Bronchial epithelial cell (primary cell): ENCODE results near the gene MYMK. TPM values are rescaled to one million over a fixed set of nuclear protein-coding genes. Genes with fewer than 3 reads are reported as not detected.

Experiments
- DNase-seq: peaks from one replicate; pipeline ENCODE4 v3.0.0-alpha.2; 2010; ENCODE audit warnings: low read depth
- FAIRE-seq: peaks from 2 replicates; lab custom pipeline; 2011; peaks lifted over from hg19 to GRCh38; lab: Jason Lieb, UNC
- H3K27me3 ChIP-seq: 2 replicates; pipeline ENCODE4 v1.5.1; 2011; ENCODE audit warnings: low read length; ENCODE audit not compliant: control insufficient read depth, insufficient read depth
- H3K36me3 ChIP-seq: 2 replicates; pipeline ENCODE4 v1.5.1; 2011; ENCODE audit warnings: low read length; ENCODE audit not compliant: control insufficient read depth, insufficient read depth
- H3K4me3 ChIP-seq: 2 replicates; pipeline ENCODE4 v1.5.1; 2011; ENCODE audit warnings: mild to moderate bottlenecking, low read depth, low read length, control low read depth
- total RNA-seq: library from RNA; depleted of rRNA; stranded (reverse); fragments of >200 nt; gene quantifications from 2 replicates; pipeline ENCODE4 v1.2.1, GENCODE V29; 2014
- TF ChIP-seq, protein P1 (sequence below): IDR thresholded peaks from 2 replicates; pipeline ENCODE4 v1.5.1; 2011; ENCODE audit warnings: mild to moderate bottlenecking, moderate library complexity, low read length, control low read depth, inconsistent platforms; ENCODE audit not compliant: insufficient read depth, severe bottlenecking

Gene MYMK
- total RNA-seq, 1 donor from 2014 or later, result not detected

DNA sequence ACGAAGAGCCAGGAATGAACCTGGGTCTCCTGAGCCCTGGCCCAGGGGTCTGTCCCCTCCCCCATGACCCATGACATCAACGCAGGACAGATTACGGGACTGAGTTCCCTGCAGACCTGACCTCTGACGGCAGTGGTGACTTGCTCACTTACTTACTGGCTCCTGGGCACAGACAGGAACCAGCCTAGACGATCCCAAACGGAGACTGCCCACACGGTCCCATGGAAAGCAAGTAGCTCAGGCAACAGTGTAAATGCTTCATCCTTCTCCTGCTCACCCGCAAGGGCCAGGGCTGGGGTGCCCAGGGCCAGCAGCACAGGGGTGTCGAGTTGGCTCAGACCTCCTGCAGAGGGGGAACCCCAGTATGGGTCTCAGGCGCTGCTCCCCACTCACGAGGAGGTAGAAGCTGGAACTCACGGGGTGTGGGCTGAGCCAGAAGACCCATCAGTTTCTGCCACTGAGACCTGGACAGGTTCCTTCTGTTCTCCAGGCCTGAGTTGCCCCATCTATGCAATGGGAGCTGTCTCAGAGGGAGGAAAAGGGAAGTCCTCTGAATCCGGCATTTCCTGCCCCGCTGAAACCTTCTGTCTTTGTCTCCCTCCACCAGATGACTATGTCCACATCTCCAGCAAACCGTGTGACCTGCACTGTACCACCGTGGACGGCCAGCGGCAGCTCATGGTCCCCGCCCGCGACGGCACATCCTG is 15.4 kb upstream of the MYMK start:
- peaks cover 12% of the 10 kb centered on the region for H3K27me3 ChIP-seq
- TF ChIP-seq, protein P1, sequence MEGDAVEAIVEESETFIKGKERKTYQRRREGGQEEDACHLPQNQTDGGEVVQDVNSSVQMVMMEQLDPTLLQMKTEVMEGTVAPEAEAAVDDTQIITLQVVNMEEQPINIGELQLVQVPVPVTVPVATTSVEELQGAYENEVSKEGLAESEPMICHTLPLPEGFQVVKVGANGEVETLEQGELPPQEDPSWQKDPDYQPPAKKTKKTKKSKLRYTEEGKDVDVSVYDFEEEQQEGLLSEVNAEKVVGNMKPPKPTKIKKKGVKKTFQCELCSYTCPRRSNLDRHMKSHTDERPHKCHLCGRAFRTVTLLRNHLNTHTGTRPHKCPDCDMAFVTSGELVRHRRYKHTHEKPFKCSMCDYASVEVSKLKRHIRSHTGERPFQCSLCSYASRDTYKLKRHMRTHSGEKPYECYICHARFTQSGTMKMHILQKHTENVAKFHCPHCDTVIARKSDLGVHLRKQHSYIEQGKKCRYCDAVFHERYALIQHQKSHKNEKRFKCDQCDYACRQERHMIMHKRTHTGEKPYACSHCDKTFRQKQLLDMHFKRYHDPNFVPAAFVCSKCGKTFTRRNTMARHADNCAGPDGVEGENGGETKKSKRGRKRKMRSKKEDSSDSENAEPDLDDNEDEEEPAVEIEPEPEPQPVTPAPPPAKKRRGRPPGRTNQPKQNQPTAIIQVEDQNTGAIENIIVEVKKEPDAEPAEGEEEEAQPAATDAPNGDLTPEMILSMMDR, result no peak
- H3K4me3 ChIP-seq, result no peak overlapping the region
- DNase-seq (no peak), FAIRE-seq (no peak)
- H3K36me3 ChIP-seq, result no peaks in the 10 kb centered on the region

DNA sequence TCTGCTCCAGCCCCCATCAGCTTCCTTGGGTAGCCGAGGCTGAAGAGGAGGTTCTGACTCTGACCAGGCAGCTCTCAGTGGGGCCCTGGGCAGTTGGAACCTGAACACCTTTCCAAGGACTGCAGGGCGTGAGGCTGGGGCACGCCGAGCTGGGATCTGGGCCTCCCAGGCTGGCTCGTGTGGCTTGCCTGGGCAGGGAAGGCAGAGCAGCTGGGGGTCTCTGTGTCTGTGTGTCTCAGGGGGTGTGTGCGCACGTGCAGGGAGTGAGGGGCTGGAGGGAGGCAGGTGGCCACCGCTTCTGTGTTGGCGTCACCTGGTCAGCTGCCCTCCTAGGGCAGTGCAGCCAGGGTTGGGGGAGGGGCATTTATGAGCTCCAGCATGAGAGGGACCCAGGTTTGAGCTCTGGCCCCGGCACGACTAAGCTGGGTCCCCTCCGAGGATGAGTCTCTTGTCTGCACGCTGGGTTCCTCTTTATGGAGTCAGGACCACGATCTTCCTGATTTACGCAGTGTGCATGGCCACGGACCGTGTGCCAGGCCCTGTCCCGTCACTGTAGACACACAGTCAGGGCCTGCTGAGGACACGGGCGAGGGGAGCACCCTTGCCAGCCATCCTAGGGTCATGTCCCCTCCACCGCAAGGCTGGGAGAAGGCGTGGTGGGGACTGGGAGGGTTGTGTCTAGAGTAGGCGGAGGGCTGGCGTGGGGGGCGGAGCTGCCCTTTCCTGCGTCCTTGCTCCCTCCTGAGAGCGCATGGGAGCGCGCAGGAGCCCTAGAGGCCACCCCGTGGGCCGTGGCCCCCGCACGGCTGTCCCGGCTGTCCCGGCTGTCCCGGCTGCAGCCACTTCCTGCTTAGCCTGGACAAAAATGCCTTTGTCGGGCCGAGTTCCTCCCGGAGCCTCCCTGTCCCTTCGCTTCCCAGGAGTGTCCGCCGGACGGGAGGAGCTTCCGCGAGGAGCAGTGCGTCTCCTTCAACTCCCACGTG is 14.4 kb upstream of the MYMK start:
- H3K36me3 ChIP-seq, result no peaks in the 10 kb centered on the region
- H3K27me3 ChIP-seq, result peaks cover 18% of the 10 kb centered on the region
- TF ChIP-seq, protein P1, result no peak
- DNase-seq (no peak), FAIRE-seq (no peak)
- no peak overlapping the region for H3K4me3 ChIP-seq

DNA sequence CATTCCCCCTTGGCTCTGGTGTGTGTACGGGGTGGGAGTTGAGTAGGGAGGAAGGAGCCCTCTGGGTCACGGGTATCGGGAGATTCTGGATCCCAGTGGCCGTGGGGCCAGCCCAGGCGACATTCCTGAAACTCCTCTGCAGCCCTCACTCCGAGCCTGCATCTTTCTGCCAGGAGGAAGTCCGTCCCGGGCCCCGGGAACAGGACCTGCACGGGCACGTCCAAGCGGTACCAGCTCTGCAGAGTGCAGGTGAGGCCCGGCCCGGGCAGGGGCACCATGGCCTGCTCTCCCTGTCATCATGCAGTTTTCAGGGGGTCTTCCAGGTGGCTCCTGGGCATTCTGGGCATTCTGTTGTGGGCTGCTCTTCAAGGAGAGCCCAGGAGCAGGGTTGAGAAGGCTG is 13.4 kb upstream of the MYMK start:
- TF ChIP-seq, protein P1, result no peak
- no peak for FAIRE-seq
- Histone ChIP-seq H3K27me3 (peaks cover 23% of the 10 kb centered on the region), H3K36me3 (no peaks in the 10 kb centered on the region), H3K4me3 (no peak overlapping the region)
- peak; percentile 21 for DNase-seq

DNA sequence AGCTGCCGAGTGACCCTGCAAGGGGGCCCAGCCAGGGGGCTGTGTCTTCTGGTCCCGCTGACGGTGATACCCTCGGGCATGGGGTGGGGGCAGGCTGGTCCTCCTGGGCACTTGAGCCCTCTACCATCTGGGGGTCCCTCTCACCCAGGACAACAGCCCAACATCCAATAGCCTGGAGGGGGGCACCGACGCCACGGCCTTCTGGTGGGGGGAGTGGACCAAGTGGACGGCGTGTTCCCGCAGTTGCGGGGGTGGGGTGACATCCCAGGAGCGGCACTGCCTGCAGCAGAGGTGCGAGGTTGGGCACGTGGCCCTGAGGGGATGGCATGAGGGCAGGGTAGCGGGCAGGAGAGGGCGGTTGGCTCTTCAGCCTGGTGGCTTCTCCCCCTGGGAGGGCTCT is 12.5 kb upstream of the MYMK start:
- peaks cover 22% of the 10 kb centered on the region for H3K27me3 ChIP-seq
- no peaks in the 10 kb centered on the region for H3K36me3 ChIP-seq
- FAIRE-seq, result no peak
- DNase-seq, result no peak
- no peak overlapping the region for H3K4me3 ChIP-seq
- TF ChIP-seq, protein P1, result no peak

DNA sequence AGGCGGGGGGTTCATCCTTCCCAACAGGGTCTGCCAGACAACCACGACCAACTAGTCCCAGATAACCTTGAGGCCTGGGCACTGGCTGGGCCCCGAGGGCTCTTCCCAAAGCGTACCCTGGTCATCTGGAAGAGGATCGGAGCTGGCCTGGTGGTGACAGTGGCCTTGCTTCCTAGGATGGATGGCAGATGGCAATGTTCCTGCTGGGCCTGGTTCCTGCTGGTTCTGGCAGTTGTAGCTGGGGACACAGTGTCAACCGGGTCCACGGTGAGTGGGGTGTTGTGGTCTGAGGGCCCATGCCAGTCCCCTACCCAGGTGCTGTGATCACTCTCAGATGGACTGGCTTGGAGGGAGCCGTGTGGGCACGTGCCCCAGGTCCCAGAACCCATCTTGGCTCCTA is 11.8 kb upstream of the MYMK start:
- TF ChIP-seq, protein P1, result no peak
- DNase-seq (no peak), FAIRE-seq (no peak)
- no peaks in the 10 kb centered on the region for H3K36me3 ChIP-seq
- H3K27me3 ChIP-seq, result peaks cover 21% of the 10 kb centered on the region
- H3K4me3 ChIP-seq, result no peak overlapping the region
